ENCODE results near the gene KRT86.
"Not testable (repeated sequence)": the region's sequence is repeated elsewhere in the genome, so short reads cannot be mapped to it uniquely, and the experiment has no call there.

KRT86 gene

DNA sequence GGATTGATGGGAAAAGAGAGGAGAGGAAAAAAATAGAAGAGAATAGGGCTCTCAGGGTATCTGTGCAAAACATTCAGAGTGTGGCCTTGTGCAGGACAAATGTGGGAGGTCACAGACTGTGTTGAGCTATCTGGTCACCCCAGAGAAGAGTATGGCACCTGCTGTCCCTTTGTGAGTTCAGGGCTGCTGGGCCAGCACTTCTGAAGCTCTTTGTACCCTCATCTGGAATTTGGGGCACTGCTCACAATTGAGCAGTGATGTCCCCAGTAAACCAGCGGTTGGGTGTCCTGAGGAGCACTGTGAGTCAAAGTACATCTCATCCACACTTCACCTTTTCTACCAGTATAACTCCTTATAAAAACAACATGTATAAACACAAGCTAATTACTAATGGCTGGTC lies 19.5 kb downstream of the KRT86 start:
- TF ChIP-seq ZNF274 (IDR thresholded peaks at IDR 0.05; ENCODE audit: low read depth, low read length) (no peak), SUZ12 (IDR thresholded peaks at IDR 0.05; ENCODE audit: extremely low read depth, insufficient read depth, insufficient read length) (no peak), YY1 (IDR thresholded peaks at IDR 0.05; ENCODE audit: insufficient read depth, insufficient read length) (no peak)
- no peaks in the 10 kb centered on the region for H3K4me1 ChIP-seq (ENCODE audit: insufficient read depth, insufficient read length)
- H3K9ac ChIP-seq (ENCODE audit: insufficient read length, low read depth) = no peak overlapping the region
- H3K36me3 ChIP-seq (ENCODE audit: insufficient read depth, insufficient read length, low read length) = no peaks in the 10 kb centered on the region
- H3K27me3 ChIP-seq (ENCODE audit: insufficient read depth, insufficient read length) = peaks cover 8% of the 10 kb centered on the region
- H3K4me3 ChIP-seq (ENCODE audit: insufficient read length, low read depth) = no peak overlapping the region
- no peak for DNase-seq (ENCODE audit: low read depth, low spot score)
- H3K9me3 ChIP-seq (ENCODE audit: insufficient read depth, low read length) = no peaks in the 10 kb centered on the region

DNA sequence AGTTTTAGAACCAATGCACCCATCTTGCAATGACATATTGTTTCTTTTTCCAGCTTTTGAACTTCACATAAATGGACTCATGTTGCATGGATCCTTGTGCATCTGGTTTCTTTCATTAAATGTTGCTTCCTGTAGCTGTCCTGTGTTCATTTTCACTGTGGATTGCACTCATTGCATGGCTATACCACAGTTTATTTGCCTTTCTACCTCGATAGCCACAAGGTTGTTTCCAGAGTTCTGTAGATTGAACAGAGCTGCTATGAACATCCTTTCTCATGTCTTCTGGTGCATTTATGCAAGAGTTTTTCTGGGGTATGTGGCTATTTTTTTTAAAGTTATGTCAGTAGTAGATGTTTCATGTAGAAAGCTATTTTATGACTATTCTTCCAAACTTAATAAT lies 20.4 kb downstream of the KRT86 start:
- H3K4me1 ChIP-seq (ENCODE audit: insufficient read depth, insufficient read length) = no peaks in the 10 kb centered on the region
- no peak overlapping the region for H3K9ac ChIP-seq (ENCODE audit: insufficient read length, low read depth)
- no peaks in the 10 kb centered on the region for H3K36me3 ChIP-seq (ENCODE audit: insufficient read depth, insufficient read length, low read length)
- TF ChIP-seq ZNF274 (IDR thresholded peaks at IDR 0.05; ENCODE audit: low read depth, low read length) (no peak), SUZ12 (IDR thresholded peaks at IDR 0.05; ENCODE audit: extremely low read depth, insufficient read depth, insufficient read length) (no peak), YY1 (IDR thresholded peaks at IDR 0.05; ENCODE audit: insufficient read depth, insufficient read length) (no peak)
- no peaks in the 10 kb centered on the region for H3K9me3 ChIP-seq (ENCODE audit: insufficient read depth, low read length)
- H3K27me3 ChIP-seq (ENCODE audit: insufficient read depth, insufficient read length) = peaks cover 8% of the 10 kb centered on the region
- DNase-seq (ENCODE audit: low read depth, low spot score) = no peak
- H3K4me3 ChIP-seq (ENCODE audit: insufficient read length, low read depth) = no peak overlapping the region

DNA sequence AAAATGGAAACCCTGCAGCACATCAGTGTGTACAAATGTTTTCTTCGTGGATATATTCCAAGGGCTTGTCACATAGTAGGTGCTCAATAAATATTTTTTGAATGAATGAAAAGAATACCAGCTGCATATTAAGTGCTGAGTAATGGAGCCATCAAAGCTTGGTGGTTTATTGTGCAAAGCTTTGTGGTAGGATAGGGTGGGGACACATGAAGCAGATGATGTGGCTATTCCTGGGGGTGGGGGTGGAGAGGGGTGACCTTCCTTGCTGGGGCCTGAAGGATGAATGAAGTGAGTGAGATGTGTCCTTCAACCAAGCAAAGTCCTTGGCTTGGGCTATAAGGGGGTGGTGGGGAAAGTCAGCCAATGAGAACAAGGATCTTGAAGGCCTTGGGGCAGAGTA lies 21.2 kb downstream of the KRT86 start:
- no peak for DNase-seq (ENCODE audit: low read depth, low spot score)
- TF ChIP-seq ZNF274 (IDR thresholded peaks at IDR 0.05; ENCODE audit: low read depth, low read length) (no peak), YY1 (IDR thresholded peaks at IDR 0.05; ENCODE audit: insufficient read depth, insufficient read length) (no peak), SUZ12 (IDR thresholded peaks at IDR 0.05; ENCODE audit: extremely low read depth, insufficient read depth, insufficient read length) (no peak)

DNA sequence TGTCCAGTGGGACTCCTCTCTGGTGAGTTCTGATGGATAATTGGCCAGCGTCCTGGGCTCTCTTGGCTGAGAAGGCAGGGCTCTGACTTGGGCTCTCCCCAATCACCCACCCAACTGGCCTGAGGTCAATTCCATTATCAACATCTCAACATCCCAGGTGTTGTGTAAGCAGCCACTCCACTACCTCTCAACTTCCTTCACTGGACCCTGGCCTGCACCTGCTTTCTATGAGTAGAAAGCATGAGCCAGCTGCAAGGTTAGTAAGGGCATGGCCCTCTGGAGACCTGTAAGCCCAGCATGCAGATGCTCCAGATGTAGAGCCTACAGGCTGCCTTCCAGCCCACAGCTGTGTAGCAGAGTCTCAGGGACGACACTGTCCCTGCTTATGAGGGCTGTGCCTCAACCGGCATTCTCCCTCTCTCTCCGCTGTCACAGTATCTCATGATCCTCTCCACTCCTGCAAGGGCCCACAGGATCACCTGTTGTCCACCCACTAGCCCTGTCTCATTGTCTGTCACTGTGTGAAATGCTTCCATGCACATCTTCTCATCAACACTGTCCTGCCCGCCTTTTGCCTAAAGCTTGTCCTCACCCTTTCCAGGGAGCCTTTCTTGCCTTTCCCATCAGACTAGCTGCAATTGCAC lies 22.2 kb downstream of the KRT86 start:
- H3K36me3 ChIP-seq (ENCODE audit: insufficient read depth, insufficient read length, low read length) = no peaks in the 10 kb centered on the region
- H3K4me1 ChIP-seq (ENCODE audit: insufficient read depth, insufficient read length) = no peaks in the 10 kb centered on the region
- no peak overlapping the region for H3K4me3 ChIP-seq (ENCODE audit: insufficient read length, low read depth)
- TF ChIP-seq SUZ12 (IDR thresholded peaks at IDR 0.05; ENCODE audit: extremely low read depth, insufficient read depth, insufficient read length) (no peak), ZNF274 (IDR thresholded peaks at IDR 0.05; ENCODE audit: low read depth, low read length) (no peak), YY1 (IDR thresholded peaks at IDR 0.05; ENCODE audit: insufficient read depth, insufficient read length) (no peak)
- peaks cover 8% of the 10 kb centered on the region for H3K27me3 ChIP-seq (ENCODE audit: insufficient read depth, insufficient read length)
- H3K9me3 ChIP-seq (ENCODE audit: insufficient read depth, low read length) = no peaks in the 10 kb centered on the region
- no peak overlapping the region for H3K9ac ChIP-seq (ENCODE audit: insufficient read length, low read depth)
- DNase-seq (ENCODE audit: low read depth, low spot score) = no peak

More for the DNA sequence above, 21.2 kb downstream of the KRT86 start:
- Histone ChIP-seq H3K27me3 (ENCODE audit: insufficient read depth, insufficient read length) (peaks cover 8% of the 10 kb centered on the region), H3K36me3 (ENCODE audit: insufficient read depth, insufficient read length, low read length) (no peaks in the 10 kb centered on the region), H3K4me1 (ENCODE audit: insufficient read depth, insufficient read length) (no peaks in the 10 kb centered on the region), H3K9ac (ENCODE audit: insufficient read length, low read depth) (no peak overlapping the region), H3K9me3 (ENCODE audit: insufficient read depth, low read length) (no peaks in the 10 kb centered on the region), H3K4me3 (ENCODE audit: insufficient read length, low read depth) (no peak overlapping the region)

DNA sequence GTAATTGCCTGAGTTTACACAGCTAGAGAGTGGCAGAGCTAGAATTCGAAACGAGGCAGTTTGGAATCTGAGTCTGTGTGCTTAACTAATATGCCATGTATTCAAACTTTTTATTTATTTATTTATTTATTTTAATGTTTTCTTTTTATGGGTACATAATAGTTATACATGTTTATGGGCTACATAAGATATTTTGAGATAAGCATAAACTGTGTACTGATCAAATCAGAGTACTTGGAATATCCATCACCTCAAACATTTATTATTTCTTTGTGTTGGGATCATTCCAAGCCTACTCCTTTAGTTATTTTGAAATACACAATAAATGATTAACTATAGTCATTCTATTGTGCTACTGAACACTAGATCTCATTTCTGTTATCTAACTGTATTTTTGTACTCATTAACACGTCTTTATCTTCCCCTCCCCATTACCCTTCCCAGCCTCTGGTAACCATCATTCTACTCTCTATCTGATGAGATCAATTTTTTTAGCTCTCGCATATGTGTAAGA lies 24.3 kb downstream of the KRT86 start:
- no peaks in the 10 kb centered on the region for H3K9me3 ChIP-seq (ENCODE audit: insufficient read depth, low read length)
- DNase-seq (ENCODE audit: low read depth, low spot score) = no peak

DNA sequence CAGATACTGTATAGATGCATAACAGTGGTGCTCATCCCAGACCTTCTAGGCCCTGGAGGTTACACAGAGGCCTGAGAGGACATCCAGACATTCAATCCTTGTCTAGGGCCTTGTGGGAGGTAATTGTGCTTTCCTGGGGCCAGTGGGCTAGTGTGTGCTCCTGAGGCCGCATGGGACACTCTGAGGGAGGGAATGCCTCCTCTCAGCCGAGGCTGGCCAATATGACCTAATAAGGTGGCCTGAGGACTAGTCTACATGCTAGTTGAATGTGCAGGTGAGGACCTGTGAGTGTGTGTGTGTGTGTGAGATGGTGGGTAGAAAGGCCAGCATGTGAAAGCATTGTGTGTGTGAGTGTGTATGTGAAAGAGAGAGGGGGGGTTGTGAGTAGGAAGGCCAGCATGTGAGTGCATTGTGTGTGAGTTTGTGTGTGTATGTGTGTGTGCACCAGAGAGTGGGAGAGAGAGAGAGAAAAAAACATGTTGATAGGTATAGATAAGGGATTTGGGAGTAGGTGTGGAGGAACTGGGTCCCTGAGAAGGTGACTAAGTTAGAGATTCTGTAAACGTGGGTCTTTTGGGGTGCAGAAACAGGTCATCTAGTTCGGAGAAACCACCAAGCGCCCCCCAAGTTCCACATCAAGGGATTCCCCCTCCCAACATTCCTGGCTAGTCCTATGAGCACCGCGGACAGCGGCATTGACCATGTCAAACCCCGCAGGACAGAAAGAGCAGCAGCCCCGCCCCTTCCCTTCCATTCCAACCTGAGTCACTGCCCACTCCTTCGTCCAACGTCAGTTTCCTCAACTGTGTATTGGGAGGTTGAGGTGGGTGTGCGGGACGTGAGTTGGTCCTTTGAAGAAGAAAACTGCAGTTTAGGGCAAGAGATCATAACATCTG lies 26.6 kb downstream of the KRT86 start:
- DNase-seq (ENCODE audit: low read depth, low spot score) = no peak

More for the DNA sequence above, 24.3 kb downstream of the KRT86 start:
- TF ChIP-seq YY1 (IDR thresholded peaks at IDR 0.05; ENCODE audit: insufficient read depth, insufficient read length) (no peak), SUZ12 (IDR thresholded peaks at IDR 0.05; ENCODE audit: extremely low read depth, insufficient read depth, insufficient read length) (no peak), ZNF274 (IDR thresholded peaks at IDR 0.05; ENCODE audit: low read depth, low read length) (no peak)
- Histone ChIP-seq H3K4me3 (ENCODE audit: insufficient read length, low read depth) (no peak overlapping the region), H3K4me1 (ENCODE audit: insufficient read depth, insufficient read length) (no peaks in the 10 kb centered on the region), H3K9ac (ENCODE audit: insufficient read length, low read depth) (no peak overlapping the region), H3K27me3 (ENCODE audit: insufficient read depth, insufficient read length) (peaks cover 8% of the 10 kb centered on the region), H3K36me3 (ENCODE audit: insufficient read depth, insufficient read length, low read length) (no peaks in the 10 kb centered on the region)

DNA sequence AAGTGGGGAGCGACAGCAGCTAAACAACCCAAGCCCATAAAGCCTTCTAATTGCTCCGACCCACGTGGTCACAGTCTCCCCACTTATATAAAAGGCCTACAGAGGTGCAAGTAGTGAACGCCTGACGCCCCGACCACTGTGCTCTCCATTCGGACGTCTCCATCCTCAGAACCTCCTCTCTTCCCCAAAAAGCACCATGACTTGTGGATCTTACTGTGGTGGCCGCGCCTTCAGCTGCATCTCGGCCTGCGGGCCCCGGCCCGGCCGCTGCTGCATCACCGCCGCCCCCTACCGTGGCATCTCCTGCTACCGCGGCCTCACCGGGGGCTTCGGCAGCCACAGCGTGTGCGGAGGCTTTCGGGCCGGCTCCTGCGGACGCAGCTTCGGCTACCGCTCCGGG lies 27.3 kb downstream of the KRT86 start:
- H3K36me3 ChIP-seq (ENCODE audit: insufficient read depth, insufficient read length, low read length); H3K9ac ChIP-seq (ENCODE audit: insufficient read length, low read depth); H3K4me3 ChIP-seq (ENCODE audit: insufficient read length, low read depth); DNase-seq (ENCODE audit: low read depth, low spot score); H3K4me1 ChIP-seq (ENCODE audit: insufficient read depth, insufficient read length); H3K9me3 ChIP-seq (ENCODE audit: insufficient read depth, low read length): not testable (repeated sequence)
- peaks cover 10% of the 10 kb centered on the region for H3K27me3 ChIP-seq (ENCODE audit: insufficient read depth, insufficient read length)

More for the DNA sequence above, 26.6 kb downstream of the KRT86 start:
- Histone ChIP-seq H3K9ac (ENCODE audit: insufficient read length, low read depth) (no peak overlapping the region), H3K36me3 (ENCODE audit: insufficient read depth, insufficient read length, low read length) (no peaks in the 10 kb centered on the region), H3K9me3 (ENCODE audit: insufficient read depth, low read length) (no peaks in the 10 kb centered on the region), H3K27me3 (ENCODE audit: insufficient read depth, insufficient read length) (peaks cover 8% of the 10 kb centered on the region), H3K4me1 (ENCODE audit: insufficient read depth, insufficient read length) (peaks cover 7% of the 10 kb centered on the region), H3K4me3 (ENCODE audit: insufficient read length, low read depth) (no peak overlapping the region)
- TF ChIP-seq SUZ12 (IDR thresholded peaks at IDR 0.05; ENCODE audit: extremely low read depth, insufficient read depth, insufficient read length) (no peak), YY1 (IDR thresholded peaks at IDR 0.05; ENCODE audit: insufficient read depth, insufficient read length) (no peak), ZNF274 (IDR thresholded peaks at IDR 0.05; ENCODE audit: low read depth, low read length) (no peak)

DNA sequence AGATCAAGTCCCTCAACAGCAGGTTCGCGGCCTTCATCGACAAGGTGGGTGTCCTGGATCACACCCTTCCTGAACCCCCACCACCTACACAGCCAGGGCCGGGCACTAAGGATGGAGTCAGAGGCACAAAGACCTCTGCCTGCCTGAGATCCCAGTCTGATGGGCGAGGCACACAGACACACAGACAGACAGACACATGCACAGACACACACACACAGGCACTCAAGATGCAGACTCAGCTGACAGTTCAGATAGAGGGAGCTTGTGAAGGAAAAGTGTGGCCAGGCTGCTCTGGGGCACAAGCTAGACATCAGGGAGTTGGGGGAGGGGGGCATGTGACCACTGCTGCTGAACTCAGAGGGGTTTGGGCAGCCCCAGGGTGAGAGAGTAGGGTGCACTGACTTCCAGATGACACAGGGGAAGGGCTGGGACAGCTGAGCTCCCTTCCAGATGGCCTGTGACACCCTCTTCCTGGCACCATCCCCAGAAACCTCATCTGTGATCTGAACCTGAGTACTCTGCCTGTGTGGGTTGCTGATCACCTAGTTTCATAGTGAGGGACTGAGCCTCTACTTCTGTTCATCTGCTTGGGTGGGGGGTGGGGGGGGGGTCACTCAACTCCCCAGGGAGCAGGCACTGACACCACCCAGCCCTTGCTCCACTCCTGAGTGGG lies 27.9 kb downstream of the KRT86 start:
- DNase-seq (ENCODE audit: low read depth, low spot score); H3K9me3 ChIP-seq (ENCODE audit: insufficient read depth, low read length); H3K36me3 ChIP-seq (ENCODE audit: insufficient read depth, insufficient read length, low read length); H3K4me3 ChIP-seq (ENCODE audit: insufficient read length, low read depth); H3K4me1 ChIP-seq (ENCODE audit: insufficient read depth, insufficient read length); H3K9ac ChIP-seq (ENCODE audit: insufficient read length, low read depth): not testable (repeated sequence)
- peaks cover 11% of the 10 kb centered on the region for H3K27me3 ChIP-seq (ENCODE audit: insufficient read depth, insufficient read length)

DNA sequence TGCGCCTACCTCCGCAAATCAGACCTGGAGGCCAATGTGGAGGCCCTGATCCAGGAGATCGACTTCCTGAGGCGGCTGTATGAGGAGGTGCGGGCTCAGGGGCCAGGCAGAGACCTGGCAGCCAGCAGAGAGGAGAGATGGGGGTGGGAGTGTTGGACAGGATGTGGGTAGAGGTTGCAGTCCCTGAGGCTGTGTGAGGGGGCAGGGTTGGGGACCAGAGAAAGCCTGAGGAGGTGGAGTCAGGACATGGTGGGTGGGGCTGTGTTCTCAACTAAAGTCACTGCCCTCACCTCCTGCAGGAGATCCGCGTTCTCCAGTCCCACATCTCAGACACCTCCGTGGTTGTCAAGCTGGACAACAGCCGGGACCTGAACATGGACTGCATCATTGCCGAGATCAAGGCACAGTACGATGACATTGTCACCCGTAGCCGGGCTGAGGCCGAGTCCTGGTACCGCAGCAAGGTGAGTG lies 30.5 kb downstream of the KRT86 start:
- DNase-seq (ENCODE audit: low read depth, low spot score); H3K9ac ChIP-seq (ENCODE audit: insufficient read length, low read depth); H3K9me3 ChIP-seq (ENCODE audit: insufficient read depth, low read length); H3K4me1 ChIP-seq (ENCODE audit: insufficient read depth, insufficient read length); H3K4me3 ChIP-seq (ENCODE audit: insufficient read length, low read depth); H3K36me3 ChIP-seq (ENCODE audit: insufficient read depth, insufficient read length, low read length): not testable (repeated sequence)
- peaks cover 37% of the 10 kb centered on the region for H3K27me3 ChIP-seq (ENCODE audit: insufficient read depth, insufficient read length)

All from NT2/D1 (cell line).